SK-N-SH (cell line): ENCODE measurements around the gene RPS6KA1.

Experiments used
- EP300 ChIP-seq, 2 experiments: IDR thresholded peaks; 2 replicates each; pipeline versions ENCODE4 v1.4.0 to v1.6.1; 2012; ENCODE audit warnings: borderline replicate concordance in 1 of 2, low read depth in 1 of 2, low read length in 1 of 2
- RAD21 ChIP-seq: IDR thresholded peaks from 2 replicates; pipeline ENCODE4 v1.6.1; 2012; ENCODE audit warnings: mild to moderate bottlenecking, low read length
- TAF1 ChIP-seq: IDR thresholded peaks from 2 replicates; pipeline ENCODE4 v1.6.1; 2012; ENCODE audit warnings: low read depth, mild to moderate bottlenecking, low read length, moderate library complexity, borderline replicate concordance
- YY1 ChIP-seq: IDR thresholded peaks from 2 replicates; pipeline ENCODE4 v1.4.0; 2012; ENCODE audit warnings: low read depth, mild to moderate bottlenecking
- TF ChIP-seq, protein P1 (sequence below): IDR thresholded peaks from 2 replicates; pipeline ENCODE4 v1.4.0; 2012; ENCODE audit warnings: low read depth
- TF ChIP-seq, protein P2 (sequence below): fragments of 200-600 bp; sonication (generic); IDR thresholded peaks from 2 replicates; pipeline ENCODE4 v1.6.1; 2017; ENCODE audit warnings: antibody characterized with exemption, mild to moderate bottlenecking, moderate library complexity
- TF ChIP-seq, protein P3 (sequence below): IDR thresholded peaks from 2 replicates; pipeline ENCODE4 v1.6.1; 2012; ENCODE audit warnings: mild to moderate bottlenecking, low read depth, low read length, moderate library complexity

DNA sequence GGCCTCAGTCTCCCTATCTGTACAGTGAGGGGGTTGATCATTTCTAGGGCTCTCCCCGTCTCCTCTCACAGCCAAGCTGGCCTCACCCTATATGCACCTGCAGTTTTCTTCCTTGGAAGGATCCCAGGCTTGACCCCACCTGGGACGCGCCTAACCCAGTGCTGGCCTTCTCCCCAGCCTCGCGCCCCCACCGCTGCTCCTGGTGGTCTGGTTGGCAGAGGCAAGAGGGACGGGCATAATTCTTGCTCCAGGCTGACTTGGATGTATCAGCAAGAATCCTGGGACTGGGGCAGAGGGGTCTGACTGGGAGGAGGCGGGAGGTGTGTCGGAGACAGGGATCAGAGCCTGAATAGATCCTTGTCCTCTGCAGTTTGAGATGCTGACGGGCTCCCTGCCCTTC, 25.2 kb downstream of the RPS6KA1 start:
- TF ChIP-seq, protein P1, sequence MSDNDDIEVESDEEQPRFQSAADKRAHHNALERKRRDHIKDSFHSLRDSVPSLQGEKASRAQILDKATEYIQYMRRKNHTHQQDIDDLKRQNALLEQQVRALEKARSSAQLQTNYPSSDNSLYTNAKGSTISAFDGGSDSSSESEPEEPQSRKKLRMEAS: no peak
- TF ChIP-seq YY1 (no peak), RAD21 (no peak), EP300 (IDR thresholded peaks at IDR 0.05; ENCODE audit: borderline replicate concordance in 1 of 2, low read depth in 1 of 2, low read length in 1 of 2) (no peak), TAF1 (no peak)
- TF ChIP-seq, protein P2, sequence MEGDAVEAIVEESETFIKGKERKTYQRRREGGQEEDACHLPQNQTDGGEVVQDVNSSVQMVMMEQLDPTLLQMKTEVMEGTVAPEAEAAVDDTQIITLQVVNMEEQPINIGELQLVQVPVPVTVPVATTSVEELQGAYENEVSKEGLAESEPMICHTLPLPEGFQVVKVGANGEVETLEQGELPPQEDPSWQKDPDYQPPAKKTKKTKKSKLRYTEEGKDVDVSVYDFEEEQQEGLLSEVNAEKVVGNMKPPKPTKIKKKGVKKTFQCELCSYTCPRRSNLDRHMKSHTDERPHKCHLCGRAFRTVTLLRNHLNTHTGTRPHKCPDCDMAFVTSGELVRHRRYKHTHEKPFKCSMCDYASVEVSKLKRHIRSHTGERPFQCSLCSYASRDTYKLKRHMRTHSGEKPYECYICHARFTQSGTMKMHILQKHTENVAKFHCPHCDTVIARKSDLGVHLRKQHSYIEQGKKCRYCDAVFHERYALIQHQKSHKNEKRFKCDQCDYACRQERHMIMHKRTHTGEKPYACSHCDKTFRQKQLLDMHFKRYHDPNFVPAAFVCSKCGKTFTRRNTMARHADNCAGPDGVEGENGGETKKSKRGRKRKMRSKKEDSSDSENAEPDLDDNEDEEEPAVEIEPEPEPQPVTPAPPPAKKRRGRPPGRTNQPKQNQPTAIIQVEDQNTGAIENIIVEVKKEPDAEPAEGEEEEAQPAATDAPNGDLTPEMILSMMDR: no peak
- TF ChIP-seq, protein P3, sequence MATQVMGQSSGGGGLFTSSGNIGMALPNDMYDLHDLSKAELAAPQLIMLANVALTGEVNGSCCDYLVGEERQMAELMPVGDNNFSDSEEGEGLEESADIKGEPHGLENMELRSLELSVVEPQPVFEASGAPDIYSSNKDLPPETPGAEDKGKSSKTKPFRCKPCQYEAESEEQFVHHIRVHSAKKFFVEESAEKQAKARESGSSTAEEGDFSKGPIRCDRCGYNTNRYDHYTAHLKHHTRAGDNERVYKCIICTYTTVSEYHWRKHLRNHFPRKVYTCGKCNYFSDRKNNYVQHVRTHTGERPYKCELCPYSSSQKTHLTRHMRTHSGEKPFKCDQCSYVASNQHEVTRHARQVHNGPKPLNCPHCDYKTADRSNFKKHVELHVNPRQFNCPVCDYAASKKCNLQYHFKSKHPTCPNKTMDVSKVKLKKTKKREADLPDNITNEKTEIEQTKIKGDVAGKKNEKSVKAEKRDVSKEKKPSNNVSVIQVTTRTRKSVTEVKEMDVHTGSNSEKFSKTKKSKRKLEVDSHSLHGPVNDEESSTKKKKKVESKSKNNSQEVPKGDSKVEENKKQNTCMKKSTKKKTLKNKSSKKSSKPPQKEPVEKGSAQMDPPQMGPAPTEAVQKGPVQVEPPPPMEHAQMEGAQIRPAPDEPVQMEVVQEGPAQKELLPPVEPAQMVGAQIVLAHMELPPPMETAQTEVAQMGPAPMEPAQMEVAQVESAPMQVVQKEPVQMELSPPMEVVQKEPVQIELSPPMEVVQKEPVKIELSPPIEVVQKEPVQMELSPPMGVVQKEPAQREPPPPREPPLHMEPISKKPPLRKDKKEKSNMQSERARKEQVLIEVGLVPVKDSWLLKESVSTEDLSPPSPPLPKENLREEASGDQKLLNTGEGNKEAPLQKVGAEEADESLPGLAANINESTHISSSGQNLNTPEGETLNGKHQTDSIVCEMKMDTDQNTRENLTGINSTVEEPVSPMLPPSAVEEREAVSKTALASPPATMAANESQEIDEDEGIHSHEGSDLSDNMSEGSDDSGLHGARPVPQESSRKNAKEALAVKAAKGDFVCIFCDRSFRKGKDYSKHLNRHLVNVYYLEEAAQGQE: no peak
